ENCODE data around the gene RGS6. TPM values are rescaled to one million over a fixed set of nuclear protein-coding genes. Genes with fewer than 3 reads are reported as not detected.
A peak's percentile ranks its signal among the peaks of the same experiment; 100 is the strongest.

RGS6 gene
- total RNA-seq, 3 donors from 2014 or later = 3.4 to 9.2 (median 4.5) TPM

- intact Hi-C loops (cut with DNase I; ENCODE audit: low total_unique reads) = no loop called here
- TF ChIP-seq POLR2AphosphoS5 (IDR thresholded peaks at IDR 0.05) (no peak), CTCF (IDR thresholded peaks at IDR 0.05) (no peak), POLR2A (IDR thresholded peaks at IDR 0.05) (no peak)
- DNase-seq (ENCODE audit: low spot score in 2 of 2) = no peak
- Histone ChIP-seq H3K27ac (no peak overlapping the region), H3K36me3 (no peaks in the 10 kb centered on the region), H3K4me3 (no peak overlapping the region), H3K9me3 (peaks cover 0 to 12% of the 10 kb centered on the region in 2 donors), H3K27me3 (no peaks in the 10 kb centered on the region), H3K4me1 (no peaks in the 10 kb centered on the region)
Observed at GRCh38 chr14:72488514-72488913, 556.3 kb downstream of the RGS6 start.

GRCh38 chr14:72492196-72492595, 560.0 kb downstream of the RGS6 start:
- Histone ChIP-seq H3K4me3 (no peak overlapping the region), H3K9me3 (peaks cover 0 to 12% of the 10 kb centered on the region in 2 donors), H3K36me3 (no peaks in the 10 kb centered on the region), H3K27ac (no peak overlapping the region), H3K27me3 (no peaks in the 10 kb centered on the region), H3K4me1 (no peaks in the 10 kb centered on the region)
- intact Hi-C loops (cut with DNase I; ENCODE audit: low total_unique reads) = no loop called here
- TF ChIP-seq CTCF (IDR thresholded peaks at IDR 0.05) (no peak), POLR2A (IDR thresholded peaks at IDR 0.05) (no peak)
- no peak for DNase-seq (ENCODE audit: low spot score in 2 of 2)

GRCh38 chr14:72495668-72496067, 563.4 kb downstream of the RGS6 start:
- H3K27ac ChIP-seq = peak overlapping the region; percentile 5 to 37
- DNase-seq (ENCODE audit: low spot score in 2 of 2) = peak; percentile 55 to 61
- TF ChIP-seq CTCF (IDR thresholded peaks at IDR 0.05) (no peak), POLR2A (IDR thresholded peaks at IDR 0.05) (no peak), POLR2AphosphoS5 (IDR thresholded peaks at IDR 0.05) (peak in 1 of 3 donors; percentile 49)
- H3K36me3 ChIP-seq = no peaks in the 10 kb centered on the region
- H3K9me3 ChIP-seq = no peaks in the 10 kb centered on the region
- no peaks in the 10 kb centered on the region for H3K4me1 ChIP-seq
- no peak overlapping the region for H3K4me3 ChIP-seq
- no peaks in the 10 kb centered on the region for H3K27me3 ChIP-seq
- intact Hi-C loops (cut with DNase I; ENCODE audit: low total_unique reads) = no loop called here

- Histone ChIP-seq H3K36me3 (no peaks in the 10 kb centered on the region), H3K4me1 (no peaks in the 10 kb centered on the region), H3K9me3 (no peaks in the 10 kb centered on the region), H3K27ac (no peak overlapping the region), H3K27me3 (no peaks in the 10 kb centered on the region), H3K4me3 (no peak overlapping the region)
- DNase-seq (ENCODE audit: low spot score in 2 of 2) = no peak
- intact Hi-C loops (cut with DNase I; ENCODE audit: low total_unique reads) = no loop called here
- no peak for TF ChIP-seq POLR2AphosphoS5 (IDR thresholded peaks at IDR 0.05)
- no peak for TF ChIP-seq CTCF (IDR thresholded peaks at IDR 0.05)
- no peak for TF ChIP-seq POLR2A (IDR thresholded peaks at IDR 0.05)
Observed at GRCh38 chr14:72498646-72499045, 566.4 kb downstream of the RGS6 start.

- no peaks in the 10 kb centered on the region for H3K27me3 ChIP-seq
- no peaks in the 10 kb centered on the region for H3K36me3 ChIP-seq
- no peaks in the 10 kb centered on the region for H3K4me1 ChIP-seq
- intact Hi-C loops (cut with DNase I; ENCODE audit: low total_unique reads) = no loop called here
- H3K4me3 ChIP-seq = no peak overlapping the region
- peak overlapping the region; percentile 63 to 80 for H3K27ac ChIP-seq
- H3K9me3 ChIP-seq = no peaks in the 10 kb centered on the region
- DNase-seq (ENCODE audit: low spot score in 2 of 2) = no peak
- no peak for TF ChIP-seq POLR2A (IDR thresholded peaks at IDR 0.05)
- no peak for TF ChIP-seq POLR2AphosphoS5 (IDR thresholded peaks at IDR 0.05)
- no peak for TF ChIP-seq CTCF (IDR thresholded peaks at IDR 0.05)
Observed at GRCh38 chr14:72499746-72500145, 567.5 kb downstream of the RGS6 start.

All from breast epithelium (tissue), 4 donors.